HL-60 (cell line): Measurements from ENCODE around the gene AFAP1L1.

Experiments used
- DNase-seq, 2 experiments: peaks; one replicate each; pipeline ENCODE4 v3.0.0-alpha.2; 2010 to 2020; ENCODE audit warnings: low read depth in 1 of 2, low spot score in 1 of 2
- H3K27ac ChIP-seq: fragments of 250-450 bp; sonication (Bioruptor Pico); replicated peaks from 2 replicates; pipeline ENCODE4 v1.5.1; 2020; ENCODE audit warnings: mild to moderate bottlenecking, moderate library complexity
- H3K27me3 ChIP-seq: fragments of 250-450 bp; sonication (Bioruptor Pico); 2 replicates; pipeline ENCODE4 v1.5.1; 2021; ENCODE audit warnings: mild to moderate bottlenecking, moderate library complexity; ENCODE audit not compliant: insufficient read depth, poor library complexity, severe bottlenecking
- H3K4me3 ChIP-seq: replicated peaks from 2 replicates; pipeline ENCODE4 v1.5.1; 2011; ENCODE audit warnings: mild to moderate bottlenecking, control low read depth, low read length; ENCODE audit not compliant: insufficient read depth
- GABPA ChIP-seq: IDR thresholded peaks from 2 replicates; pipeline ENCODE4 v1.6.1; 2012; ENCODE audit warnings: low read depth
- POLR2AphosphoS5 ChIP-seq: IDR thresholded peaks from 2 replicates; pipeline ENCODE4 v1.6.1; 2012; ENCODE audit warnings: low read depth
- REST ChIP-seq: IDR thresholded peaks from 2 replicates; pipeline ENCODE4 v1.6.1; 2012; ENCODE audit warnings: low read depth; ENCODE audit not compliant: insufficient replicate concordance
- SPI1 ChIP-seq: IDR thresholded peaks from 2 replicates; pipeline ENCODE4 v1.6.1; 2012; ENCODE audit warnings: low read depth, mild to moderate bottlenecking, borderline replicate concordance
- TF ChIP-seq, protein P1 (sequence below): IDR thresholded peaks from one replicate; pipeline ENCODE4 v1.5.1; 2011; ENCODE audit warnings: low read length, control low read depth, inconsistent platforms; ENCODE audit not compliant: insufficient read depth

AFAP1L1 gene

GRCh38 chr5:149349382-149349781, 77.7 kb downstream of the AFAP1L1 start:
- TF ChIP-seq REST (no peak), SPI1 (no peak), POLR2AphosphoS5 (no peak), GABPA (no peak)
- TF ChIP-seq, protein P1, sequence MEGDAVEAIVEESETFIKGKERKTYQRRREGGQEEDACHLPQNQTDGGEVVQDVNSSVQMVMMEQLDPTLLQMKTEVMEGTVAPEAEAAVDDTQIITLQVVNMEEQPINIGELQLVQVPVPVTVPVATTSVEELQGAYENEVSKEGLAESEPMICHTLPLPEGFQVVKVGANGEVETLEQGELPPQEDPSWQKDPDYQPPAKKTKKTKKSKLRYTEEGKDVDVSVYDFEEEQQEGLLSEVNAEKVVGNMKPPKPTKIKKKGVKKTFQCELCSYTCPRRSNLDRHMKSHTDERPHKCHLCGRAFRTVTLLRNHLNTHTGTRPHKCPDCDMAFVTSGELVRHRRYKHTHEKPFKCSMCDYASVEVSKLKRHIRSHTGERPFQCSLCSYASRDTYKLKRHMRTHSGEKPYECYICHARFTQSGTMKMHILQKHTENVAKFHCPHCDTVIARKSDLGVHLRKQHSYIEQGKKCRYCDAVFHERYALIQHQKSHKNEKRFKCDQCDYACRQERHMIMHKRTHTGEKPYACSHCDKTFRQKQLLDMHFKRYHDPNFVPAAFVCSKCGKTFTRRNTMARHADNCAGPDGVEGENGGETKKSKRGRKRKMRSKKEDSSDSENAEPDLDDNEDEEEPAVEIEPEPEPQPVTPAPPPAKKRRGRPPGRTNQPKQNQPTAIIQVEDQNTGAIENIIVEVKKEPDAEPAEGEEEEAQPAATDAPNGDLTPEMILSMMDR: no peak
- Histone ChIP-seq H3K27ac (no peak overlapping the region), H3K27me3 (no peaks in the 10 kb centered on the region), H3K4me3 (no peak overlapping the region)
- DNase-seq: no peak

- TF ChIP-seq POLR2AphosphoS5: no peak
- no peak for TF ChIP-seq REST
- no peak for TF ChIP-seq GABPA
- TF ChIP-seq SPI1: no peak
- TF ChIP-seq, protein P1: no peak
- Histone ChIP-seq H3K4me3 (no peak overlapping the region), H3K27me3 (no peaks in the 10 kb centered on the region), H3K27ac (no peak overlapping the region)
- no peak for DNase-seq
Observed at GRCh38 chr5:149352169-149352568, 80.5 kb downstream of the AFAP1L1 start.

DNA sequence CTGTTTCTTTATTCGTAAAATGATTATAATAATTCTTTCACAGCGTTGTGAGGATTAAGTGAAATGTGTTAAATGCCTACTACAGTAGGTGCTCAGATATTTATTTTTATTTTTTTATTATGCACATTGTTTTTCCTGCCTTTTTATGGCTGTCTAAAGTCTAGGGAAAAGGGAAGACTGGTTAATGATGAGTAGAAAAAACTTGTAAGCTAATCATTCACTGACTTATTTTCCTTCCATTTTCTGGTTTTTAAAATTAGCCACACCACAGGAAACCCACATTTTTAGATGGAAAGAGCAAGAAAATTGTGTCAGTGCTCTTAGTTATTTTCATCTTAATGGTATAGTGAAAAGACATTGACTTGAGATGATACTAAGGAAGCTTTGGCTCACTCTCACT, 82.3 kb downstream of the AFAP1L1 start:
- Histone ChIP-seq H3K27ac (no peak overlapping the region), H3K27me3 (no peaks in the 10 kb centered on the region), H3K4me3 (no peak overlapping the region)
- no peak for TF ChIP-seq GABPA
- no peak for DNase-seq

- no peak for TF ChIP-seq REST
- TF ChIP-seq, protein P1: no peak
- TF ChIP-seq SPI1: no peak
- TF ChIP-seq POLR2AphosphoS5: no peak
- TF ChIP-seq GABPA: no peak
Observed at GRCh38 chr5:149355688-149356087, 84.0 kb downstream of the AFAP1L1 start.

More at GRCh38 chr5:149355688-149356087, 84.0 kb downstream of the AFAP1L1 start:
- H3K27ac ChIP-seq: no peak overlapping the region
- H3K4me3 ChIP-seq: no peak overlapping the region
- no peak for DNase-seq
- H3K27me3 ChIP-seq: no peaks in the 10 kb centered on the region
